ENCODE results near the gene RASSF8. TPM values are rescaled to one million over a fixed set of nuclear protein-coding genes. Genes with fewer than 3 reads are reported as not detected.

RASSF8 gene
- total RNA-seq, 1 donor from 2014 or later = 23.0 TPM

GRCh38 chr12:25960961-25961360 lies 2.5 kb downstream of the RASSF8 start:
- DNase-seq (ENCODE audit: low spot score) = no peak

GRCh38 chr12:25962932-25963525 lies 4.5 kb downstream of the RASSF8 start:
- DNase-seq (ENCODE audit: low spot score) = no peak

GRCh38 chr12:25965682-25966081 lies 7.2 kb downstream of the RASSF8 start:
- DNase-seq (ENCODE audit: low spot score) = no peak

- DNase-seq (ENCODE audit: low spot score) = no peak
These were observed 11.6 kb downstream of the RASSF8 start for GRCh38 chr12:25970082-25970481.

- no peak for DNase-seq (ENCODE audit: low spot score)
These were observed 12.6 kb downstream of the RASSF8 start for GRCh38 chr12:25970916-25971653.

- no peak for DNase-seq (ENCODE audit: low spot score)
These were observed 13.2 kb downstream of the RASSF8 start for GRCh38 chr12:25971654-25972041.

GRCh38 chr12:25972783-25973182 lies 14.3 kb downstream of the RASSF8 start:
- DNase-seq (ENCODE audit: low spot score) = no peak

GRCh38 chr12:25975179-25975578 lies 16.7 kb downstream of the RASSF8 start:
- DNase-seq (ENCODE audit: low spot score) = no peak

GRCh38 chr12:25975682-25976081 lies 17.2 kb downstream of the RASSF8 start:
- DNase-seq (ENCODE audit: low spot score) = no peak

GRCh38 chr12:25976289-25976688 lies 17.8 kb downstream of the RASSF8 start:
- DNase-seq (ENCODE audit: low spot score) = no peak

- DNase-seq (ENCODE audit: low spot score) = no peak
These were observed 18.6 kb downstream of the RASSF8 start for GRCh38 chr12:25977047-25977446.

- no peak for DNase-seq (ENCODE audit: low spot score)
These were observed 20.6 kb downstream of the RASSF8 start for GRCh38 chr12:25979059-25979458.

- DNase-seq (ENCODE audit: low spot score) = no peak
These were observed 21.1 kb downstream of the RASSF8 start for GRCh38 chr12:25979563-25979962.

- no peak for DNase-seq (ENCODE audit: low spot score)
These were observed 21.6 kb downstream of the RASSF8 start for GRCh38 chr12:25980035-25980434.

- no peak for DNase-seq (ENCODE audit: low spot score)
These were observed 23.1 kb downstream of the RASSF8 start for GRCh38 chr12:25981597-25981996.

- DNase-seq (ENCODE audit: low spot score) = no peak
These were observed 23.9 kb downstream of the RASSF8 start for GRCh38 chr12:25982416-25982815.

GRCh38 chr12:25983625-25984024 lies 25.1 kb downstream of the RASSF8 start:
- no peak for DNase-seq (ENCODE audit: low spot score)

GRCh38 chr12:25984759-25985158 lies 26.3 kb downstream of the RASSF8 start:
- no peak for DNase-seq (ENCODE audit: low spot score)

- no peak for DNase-seq (ENCODE audit: low spot score)
These were observed 27.1 kb downstream of the RASSF8 start for GRCh38 chr12:25985316-25986175.

GRCh38 chr12:25986180-25986579 lies 27.7 kb downstream of the RASSF8 start:
- no peak for DNase-seq (ENCODE audit: low spot score)

GRCh38 chr12:25988505-25988904 lies 30.0 kb downstream of the RASSF8 start:
- DNase-seq (ENCODE audit: low spot score) = no peak

- DNase-seq (ENCODE audit: low spot score) = no peak
These were observed 32.0 kb downstream of the RASSF8 start for GRCh38 chr12:25990495-25990894.
